HG02870 (cell line): ENCODE measurements around the gene KRTAP4-9.
"Not testable (repeated sequence)": the region's sequence is repeated elsewhere in the genome, so short reads cannot be mapped to it uniquely, and the experiment has no call there.

Experiments
- ATAC-seq: cut with Tn5 transposase; IDR thresholded peaks from one replicate; pipeline ENCODE4 v1.9.1; 2021; ENCODE audit warnings: mild to moderate bottlenecking, moderate library complexity; ENCODE audit not compliant: unreplicated experiment

The KRTAP4-9 gene

GRCh38 chr17:41096055-41096454 lies 9.1 kb upstream of the KRTAP4-9 start:
- ATAC-seq = no peak

- ATAC-seq = no peak
Observed at GRCh38 chr17:41098042-41098441, 7.1 kb upstream of the KRTAP4-9 start, which contains the start of gene KRTAP4-8. Gene KRTAP4-8, minus strand, starts transcription at chr17:41098142. Its CDS starts 58 bp downstream, at chr17:41098084.

- no peak for ATAC-seq
Observed at GRCh38 chr17:41098481-41098880, 6.7 kb upstream of the KRTAP4-9 start.

GRCh38 chr17:41099682-41100480 lies 5.3 kb upstream of the KRTAP4-9 start:
- not testable (repeated sequence) for ATAC-seq

- no peak for ATAC-seq
Observed at GRCh38 chr17:41101586-41102259, 3.5 kb upstream of the KRTAP4-9 start, which contains the start of gene KRTAP4-16. Gene KRTAP4-16, minus strand, starts transcription at chr17:41102209. Its CDS starts 0 bp downstream, at chr17:41102209.

- no peak for ATAC-seq
Observed at GRCh38 chr17:41103896-41104295, 1.3 kb upstream of the KRTAP4-9 start.

- not testable (repeated sequence) for ATAC-seq
Observed at GRCh38 chr17:41104386-41105038, 677 bp upstream of the KRTAP4-9 start.

GRCh38 chr17:41107941-41108450 lies 2.8 kb downstream of the KRTAP4-9 start:
- ATAC-seq = no peak

- not testable (repeated sequence) for ATAC-seq
Observed at GRCh38 chr17:41108728-41109386, 3.7 kb downstream of the KRTAP4-9 start.

- no peak for ATAC-seq
Observed at GRCh38 chr17:41111151-41111885, 6.1 kb downstream of the KRTAP4-9 start.

- ATAC-seq = no peak
Observed at GRCh38 chr17:41116297-41116696, 11.1 kb downstream of the KRTAP4-9 start.

- not testable (repeated sequence) for ATAC-seq
Observed at GRCh38 chr17:41117846-41118386, 12.7 kb downstream of the KRTAP4-9 start, which contains the start of gene KRTAP4-11. Gene KRTAP4-11, minus strand, starts transcription at chr17:41118373. Its CDS starts 58 bp downstream, at chr17:41118315.

- ATAC-seq = no peak
Observed at GRCh38 chr17:41118721-41119120, 13.5 kb downstream of the KRTAP4-9 start.

- ATAC-seq = not testable (repeated sequence)
Observed at GRCh38 chr17:41119696-41120690, 14.8 kb downstream of the KRTAP4-9 start.

GRCh38 chr17:41121742-41122141 lies 16.6 kb downstream of the KRTAP4-9 start:
- no peak for ATAC-seq

- not testable (repeated sequence) for ATAC-seq
Observed at GRCh38 chr17:41123292-41123990, 18.3 kb downstream of the KRTAP4-9 start.

GRCh38 chr17:41123991-41124371 lies 18.8 kb downstream of the KRTAP4-9 start, which contains the start of gene KRTAP4-12:
Gene KRTAP4-12, minus strand, starts transcription at chr17:41124182. Its CDS starts 60 bp downstream, at chr17:41124122.
- not testable (repeated sequence) for ATAC-seq

GRCh38 chr17:41125064-41125463 lies 19.9 kb downstream of the KRTAP4-9 start:
- ATAC-seq = no peak
